Mucosa of descending colon (tissue), 3 donors: ENCODE data around the gene DMTF1. TPM values are rescaled to one million over a fixed set of nuclear protein-coding genes. Genes with fewer than 3 reads are reported as not detected.
A peak's percentile ranks its signal among the peaks of the same experiment; 100 is the strongest.

Experiments
- ATAC-seq: fragments of 200-7000 bp; cut with Tn5 transposase; one replicate; pipeline ENCODE4 v1.9.1; 2020; ENCODE audit warnings: mild to moderate bottlenecking, moderate library complexity
- DNase-seq, 3 donors: peaks; one replicate each; pipeline ENCODE4 v3.0.0-alpha.2; 2020
- H3K36me3 ChIP-seq: fragments of 200-600 bp; one replicate; pipeline ENCODE4 v1.8.0; 2021; ENCODE audit warnings: low read depth, mild to moderate bottlenecking
- H3K4me1 ChIP-seq: fragments of 200-600 bp; one replicate; pipeline ENCODE4 v1.8.0; 2021; ENCODE audit warnings: low read depth, mild to moderate bottlenecking
- H3K4me3 ChIP-seq: fragments of 200-600 bp; one replicate; pipeline ENCODE4 v1.8.0; 2021; ENCODE audit warnings: mild to moderate bottlenecking
- H3K9me3 ChIP-seq: fragments of 200-600 bp; one replicate; pipeline ENCODE4 v1.8.0; 2021; ENCODE audit warnings: mild to moderate bottlenecking
- intact Hi-C, 2 donors: fragments of 100-400 bp; cut with DNase I in 1 of 2; cut with micrococcal nuclease in 1 of 2; formaldehyde crosslinking; loops; one replicate each; pipeline versions ENCODE4 v1.11.0 to v1.11.1; 2022; cut with DNase I, micrococcal nuclease
- total RNA-seq, 3 donors: library from RNA; stranded (reverse); fragmentation: NEBNext Ultra II Directional in 2 of 3; extraction: Animal tissue kit (Norgen Biotek cat#: 25700) in 2 of 3; gene quantifications; one replicate each; pipeline versions ENCODE4 v1.2.1 to v1.2.4, GENCODE V29; 2021 to 2023
- TF ChIP-seq, protein P1 (sequence below): fragments of 200-600 bp; IDR thresholded peaks from one replicate; pipeline ENCODE4 v1.8.0; 2022; ENCODE audit warnings: antibody characterized with exemption, mild to moderate bottlenecking
- donor health status: DM: no; HTN: no; CAD: no; lungs with moderate emphysema.
- donor health status: DM: no; HTN: no; CAD: no.
- donor health status: DM: no; HTN: yes; CAD: no.

Gene DMTF1
- total RNA-seq, 3 donors from 2014 or later, result 48.4 to 94.5 (median 91.9) TPM

DNA sequence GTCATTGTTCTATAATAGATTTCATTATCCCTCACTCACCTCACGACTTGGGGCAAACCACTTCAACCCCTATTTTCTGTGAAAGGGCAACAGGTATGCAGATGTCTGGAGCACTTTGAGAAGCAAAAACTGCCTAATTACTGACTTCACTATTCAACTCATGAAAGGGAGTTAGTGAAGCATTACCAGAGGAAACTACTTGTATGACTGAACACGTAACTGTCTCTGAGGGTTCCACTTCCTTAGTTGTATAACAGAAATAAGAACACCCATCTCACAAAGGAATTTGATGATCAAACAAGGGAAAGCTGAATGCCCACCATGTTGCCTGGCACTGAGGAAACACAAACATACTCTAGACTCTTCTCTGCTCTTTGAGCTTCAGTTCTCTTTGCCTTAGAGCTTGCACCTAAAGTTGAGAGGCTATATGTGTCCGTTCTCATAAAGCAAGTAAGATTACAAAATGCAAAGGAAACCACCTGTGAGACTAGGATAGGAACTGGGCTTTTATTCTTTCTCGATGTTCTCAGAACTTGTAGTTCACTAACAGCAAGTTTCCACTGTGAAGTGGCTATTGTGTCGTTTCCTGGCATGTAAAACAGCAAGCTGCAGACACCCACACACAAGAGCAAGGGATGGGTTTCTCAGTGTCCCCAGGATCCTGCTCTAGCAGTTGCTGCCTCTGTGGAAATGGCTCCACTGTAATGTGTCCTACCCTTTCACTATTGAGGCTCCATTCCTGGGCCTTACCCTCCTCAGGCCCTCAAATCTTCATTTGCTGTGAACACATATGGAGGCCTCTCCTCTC is 64.7 kb downstream of the DMTF1 start:
- no peak for ATAC-seq
- peaks cover 6% of the 10 kb centered on the region for H3K4me1 ChIP-seq
- no peak overlapping the region for H3K4me3 ChIP-seq
- no peak for DNase-seq
- intact Hi-C loops, result loop anchor here in 1 of 2 donors (10.0 kb wide), 1 partner anchor 62 kb away; the partner anchor contains the start of gene DMTF1
- no peaks in the 10 kb centered on the region for H3K9me3 ChIP-seq
- TF ChIP-seq, protein P1, sequence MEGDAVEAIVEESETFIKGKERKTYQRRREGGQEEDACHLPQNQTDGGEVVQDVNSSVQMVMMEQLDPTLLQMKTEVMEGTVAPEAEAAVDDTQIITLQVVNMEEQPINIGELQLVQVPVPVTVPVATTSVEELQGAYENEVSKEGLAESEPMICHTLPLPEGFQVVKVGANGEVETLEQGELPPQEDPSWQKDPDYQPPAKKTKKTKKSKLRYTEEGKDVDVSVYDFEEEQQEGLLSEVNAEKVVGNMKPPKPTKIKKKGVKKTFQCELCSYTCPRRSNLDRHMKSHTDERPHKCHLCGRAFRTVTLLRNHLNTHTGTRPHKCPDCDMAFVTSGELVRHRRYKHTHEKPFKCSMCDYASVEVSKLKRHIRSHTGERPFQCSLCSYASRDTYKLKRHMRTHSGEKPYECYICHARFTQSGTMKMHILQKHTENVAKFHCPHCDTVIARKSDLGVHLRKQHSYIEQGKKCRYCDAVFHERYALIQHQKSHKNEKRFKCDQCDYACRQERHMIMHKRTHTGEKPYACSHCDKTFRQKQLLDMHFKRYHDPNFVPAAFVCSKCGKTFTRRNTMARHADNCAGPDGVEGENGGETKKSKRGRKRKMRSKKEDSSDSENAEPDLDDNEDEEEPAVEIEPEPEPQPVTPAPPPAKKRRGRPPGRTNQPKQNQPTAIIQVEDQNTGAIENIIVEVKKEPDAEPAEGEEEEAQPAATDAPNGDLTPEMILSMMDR, result no peak
- no peaks in the 10 kb centered on the region for H3K36me3 ChIP-seq

- TF ChIP-seq, protein P1, result no peak
- Histone ChIP-seq H3K4me1 (peaks cover 6% of the 10 kb centered on the region), H3K36me3 (no peaks in the 10 kb centered on the region), H3K9me3 (no peaks in the 10 kb centered on the region), H3K4me3 (no peak overlapping the region)
- ATAC-seq, result no peak
- intact Hi-C loops, result loop anchor here in 1 of 2 donors (10.0 kb wide), 1 partner anchor 63 kb away; the partner anchor contains the start of gene DMTF1
- DNase-seq, result no peak
Measured at GRCh38 chr7:87217983-87218653, 65.9 kb downstream of the DMTF1 start.

DNA sequence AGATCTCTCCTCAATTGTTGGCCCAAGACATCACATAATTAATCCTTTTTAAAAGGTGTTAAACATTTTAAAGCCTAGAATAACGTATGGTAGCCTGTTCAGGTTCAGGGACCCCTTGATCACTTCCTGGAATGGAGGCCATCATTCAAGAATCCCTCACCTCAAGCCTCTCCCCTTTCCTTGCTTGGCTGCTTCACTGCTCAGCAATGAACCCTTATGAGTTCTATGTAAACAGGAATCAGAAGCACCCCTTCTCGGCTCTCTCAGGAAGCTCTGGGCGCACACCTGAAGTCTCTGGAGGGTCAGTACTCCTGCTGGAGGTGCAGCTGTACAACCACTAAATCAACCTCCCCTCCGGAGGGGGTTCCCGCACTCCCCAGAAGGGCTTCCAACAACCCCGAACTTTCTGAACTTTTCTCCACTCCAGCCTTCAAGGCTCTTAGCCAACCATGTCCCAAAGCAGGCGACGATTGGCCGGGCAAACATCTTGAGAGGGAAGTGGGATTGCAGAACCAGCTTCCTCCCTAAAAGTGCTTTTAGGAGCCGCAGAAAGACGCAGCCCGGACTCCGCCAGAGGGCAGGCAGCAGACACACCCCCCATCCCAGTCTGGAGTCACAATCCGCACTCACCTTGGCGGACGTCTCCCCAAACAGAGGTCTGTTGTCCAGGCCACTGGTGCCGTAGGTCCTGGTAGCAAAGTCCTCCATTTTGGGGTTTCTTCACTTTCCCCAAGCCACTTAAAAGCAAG is 66.7 kb downstream of the DMTF1 start:
- H3K36me3 ChIP-seq, result no peaks in the 10 kb centered on the region
- peaks cover 6% of the 10 kb centered on the region for H3K4me1 ChIP-seq
- H3K4me3 ChIP-seq, result peak overlapping the region; percentile 83
- H3K9me3 ChIP-seq, result no peaks in the 10 kb centered on the region
- intact Hi-C loops, result loop anchor here in 1 of 2 donors (10.0 kb wide), 1 partner anchor 64 kb away; the partner anchor contains the start of gene DMTF1
- ATAC-seq (peak; percentile 42), DNase-seq (peak; percentile 63 to 79 (median 70))
- TF ChIP-seq, protein P1, result no peak

DNA sequence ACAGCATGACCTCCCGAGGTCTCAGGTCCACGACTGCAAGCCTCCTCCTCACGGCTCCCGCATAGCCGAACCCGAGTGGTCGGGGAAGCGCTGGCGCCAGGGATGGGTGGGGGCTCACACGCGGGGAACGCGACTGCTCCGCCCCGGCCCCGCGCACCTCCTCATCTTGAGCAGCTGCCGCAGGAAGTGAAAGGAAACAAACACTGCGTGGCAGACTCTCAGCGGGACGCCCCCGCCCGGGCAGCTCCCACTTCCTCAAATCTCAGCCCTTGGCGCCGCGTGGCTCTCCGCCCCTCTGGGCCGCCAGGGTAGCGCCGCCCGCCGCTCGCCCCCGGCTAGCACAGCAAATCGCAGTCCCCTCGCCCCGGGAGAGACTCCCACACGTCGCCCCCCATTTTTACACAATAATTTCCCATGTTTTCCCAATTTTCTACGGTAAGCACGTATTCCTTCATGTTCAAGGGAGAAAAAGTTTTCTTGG is 67.3 kb downstream of the DMTF1 start, which contains the start of gene TMEM243:
Gene TMEM243 (minus strand): TSS at position 188 of the 481 bp plus-strand sequence. CDS start 229 bp downstream, outside the sequence.
- H3K36me3 ChIP-seq, result no peaks in the 10 kb centered on the region
- TF ChIP-seq, protein P1, result no peak
- no peaks in the 10 kb centered on the region for H3K9me3 ChIP-seq
- intact Hi-C loops, result loop anchor here in 1 of 2 donors (10.0 kb wide), 1 partner anchor 65 kb away; the partner anchor contains the start of gene DMTF1
- peak; percentile 87 for ATAC-seq
- peaks cover 6% of the 10 kb centered on the region for H3K4me1 ChIP-seq
- peak within 1 kb of the TSS; percentile 83 for H3K4me3 ChIP-seq
- DNase-seq, result peak; percentile 83 to 93 (median 87)
